ENCODE results near the gene PLCZ1. TPM values are rescaled to one million over a fixed set of nuclear protein-coding genes. Genes with fewer than 3 reads are reported as not detected.

Gene PLCZ1
- total and polyA plus RNA-seq, 12 donors, result not detected

DNA sequence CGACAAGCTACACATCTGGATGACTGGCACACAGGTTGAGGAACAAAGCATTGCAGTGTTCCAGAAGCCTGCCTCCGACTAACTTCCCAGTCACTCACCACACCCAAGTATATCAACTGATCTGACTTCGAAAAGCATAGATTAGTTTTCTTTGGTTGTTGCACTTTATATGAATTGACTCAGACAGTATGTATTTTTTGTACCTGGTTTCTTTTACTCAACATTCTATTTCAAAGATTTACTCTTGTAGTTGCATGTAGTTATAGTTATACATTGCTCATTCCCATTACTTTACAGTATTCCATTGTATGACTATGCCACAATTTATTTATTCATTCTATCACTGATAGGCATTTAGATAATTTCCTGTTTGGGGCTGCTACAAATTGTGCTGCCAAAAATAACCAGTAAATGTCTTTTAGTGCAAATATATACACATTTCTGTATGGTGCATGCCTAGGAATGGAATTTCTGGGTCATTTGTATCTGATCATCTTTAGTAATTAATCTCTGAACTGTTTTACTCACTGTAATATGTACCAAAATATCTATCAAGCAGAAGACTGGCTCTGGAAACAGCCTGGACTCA lies 17.8 kb downstream of the PLCZ1 start:
- no peak for DNase-seq

DNA sequence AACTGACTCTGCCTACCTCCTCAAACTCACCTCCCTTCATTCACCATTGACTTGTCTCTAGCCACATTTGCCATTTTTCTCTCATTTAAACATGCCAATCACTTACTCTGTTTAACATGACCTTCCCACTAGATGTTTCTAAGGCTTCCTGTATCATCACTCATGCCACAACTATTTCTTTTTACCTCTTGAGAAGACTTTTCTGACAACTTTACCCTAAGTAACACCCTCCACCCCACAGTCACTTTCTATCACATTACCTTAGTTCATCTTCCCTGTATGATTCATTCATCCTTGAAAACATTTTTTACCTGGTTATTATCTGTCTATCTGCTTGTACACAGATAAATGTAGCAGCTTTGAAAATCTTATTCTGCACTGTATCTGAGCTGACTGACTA lies 19.4 kb downstream of the PLCZ1 start:
- H3K27me3 ChIP-seq, result no peaks in the 10 kb centered on the region
- no peaks in the 10 kb centered on the region for H3K9me3 ChIP-seq (replicated peaks in 1 of 3)
- H3K27ac ChIP-seq, result no peak overlapping the region
- H3K36me3 ChIP-seq (replicated peaks in 1 of 2), result no peaks in the 10 kb centered on the region
- intact Hi-C loops (cut with DNase I), result no loop called here
- H3K4me3 ChIP-seq, result no peak overlapping the region
- peaks cover 0 to 8% of the 10 kb centered on the region in 2 donors for H3K4me1 ChIP-seq (replicated peaks in 1 of 2)
- DNase-seq, result no peak
- TF ChIP-seq CTCF (IDR thresholded peaks at IDR 0.05) (no peak), POLR2A (IDR thresholded peaks at IDR 0.05) (no peak)

More for the DNA sequence above, 17.8 kb downstream of the PLCZ1 start:
- Histone ChIP-seq H3K9me3 (replicated peaks in 1 of 3) (no peaks in the 10 kb centered on the region), H3K4me3 (no peak overlapping the region), H3K27me3 (no peaks in the 10 kb centered on the region), H3K4me1 (replicated peaks in 1 of 2) (peaks cover 0 to 8% of the 10 kb centered on the region in 2 donors), H3K27ac (no peak overlapping the region), H3K36me3 (replicated peaks in 1 of 2) (no peaks in the 10 kb centered on the region)
- no peak for TF ChIP-seq POLR2A (IDR thresholded peaks at IDR 0.05)
- TF ChIP-seq CTCF (IDR thresholded peaks at IDR 0.05), result no peak
- intact Hi-C loops (cut with DNase I), result no loop called here
- 62 to 94% (median 83%) methylated on average over 3 of the region's 3 CpGs for WGBS, 4 donors

GRCh38 chr12:18716236-18716635 lies 21.6 kb downstream of the PLCZ1 start:
- peaks cover 0 to 4% of the 10 kb centered on the region in 2 donors for H3K4me1 ChIP-seq (replicated peaks in 1 of 2)
- TF ChIP-seq CTCF (IDR thresholded peaks at IDR 0.05) (no peak), POLR2A (IDR thresholded peaks at IDR 0.05) (no peak)
- H3K9me3 ChIP-seq (replicated peaks in 1 of 3), result no peaks in the 10 kb centered on the region
- intact Hi-C loops (cut with DNase I), result no loop called here
- WGBS, 4 donors, result 94 to 100% (median 94%) methylated on average over 1 of the region's 1 CpG
- H3K27me3 ChIP-seq, result no peaks in the 10 kb centered on the region
- no peak for DNase-seq
- H3K27ac ChIP-seq, result no peak overlapping the region
- no peak overlapping the region for H3K4me3 ChIP-seq
- H3K36me3 ChIP-seq (replicated peaks in 1 of 2), result no peaks in the 10 kb centered on the region

- Histone ChIP-seq H3K4me3 (no peak overlapping the region), H3K27me3 (no peaks in the 10 kb centered on the region), H3K36me3 (replicated peaks in 1 of 2) (no peaks in the 10 kb centered on the region), H3K4me1 (replicated peaks in 1 of 2) (no peaks in the 10 kb centered on the region), H3K9me3 (replicated peaks in 1 of 3) (no peaks in the 10 kb centered on the region), H3K27ac (no peak overlapping the region)
- TF ChIP-seq CTCF (IDR thresholded peaks at IDR 0.05) (no peak), POLR2A (IDR thresholded peaks at IDR 0.05) (no peak)
- intact Hi-C loops (cut with DNase I), result no loop called here
- WGBS, 4 donors, result 90 to 100% (median 96%) methylated on average over 1 of the region's 1 CpG
- peak in 6 of 7 donors; percentile 7 to 57 (median 24) for DNase-seq
Measured at GRCh38 chr12:18706798-18707197, 31.0 kb downstream of the PLCZ1 start.

Measured in adrenal gland (tissue), 12 donors.